ENCODE data around the gene MS4A5. TPM values are rescaled to one million over a fixed set of nuclear protein-coding genes. Genes with fewer than 3 reads are reported as not detected.
"Not testable (repeated sequence)": the region's sequence is repeated elsewhere in the genome, so short reads cannot be mapped to it uniquely, and the experiment has no call there.

MS4A5 gene
- total RNA-seq, 1 donor from 2014 or later, result not detected

DNA sequence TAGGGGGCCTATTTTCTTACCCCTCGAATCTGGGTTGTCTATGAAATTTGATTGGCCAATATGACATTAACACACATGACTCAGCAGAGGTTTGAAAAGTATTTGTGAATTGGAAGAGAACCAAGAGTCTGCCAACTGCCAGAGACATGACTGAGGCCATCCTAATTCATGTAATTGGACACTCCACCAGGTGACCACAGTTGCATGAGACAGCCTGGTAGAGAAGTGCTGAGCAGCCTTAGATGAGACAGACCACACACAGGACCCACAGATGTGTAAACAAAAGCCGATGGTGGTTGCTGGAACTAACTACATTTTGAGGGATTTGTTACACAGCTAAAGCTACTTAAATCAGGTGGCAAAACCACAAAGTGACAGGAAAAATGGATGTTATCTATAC, 855 bp upstream of the MS4A5 start:
- no peak overlapping the region for H3K27ac ChIP-seq
- H3K36me3 ChIP-seq, result no peaks in the 10 kb centered on the region
- intact Hi-C loops (cut with DNase I), result no loop called here
- H3K9me3 ChIP-seq, result no peaks in the 10 kb centered on the region
- ATAC-seq (no peak), DNase-seq (no peak)
- no peak overlapping the region for H3K4me3 ChIP-seq
- no peaks in the 10 kb centered on the region for H3K27me3 ChIP-seq (ENCODE audit: low read depth)
- TF ChIP-seq, protein P1, sequence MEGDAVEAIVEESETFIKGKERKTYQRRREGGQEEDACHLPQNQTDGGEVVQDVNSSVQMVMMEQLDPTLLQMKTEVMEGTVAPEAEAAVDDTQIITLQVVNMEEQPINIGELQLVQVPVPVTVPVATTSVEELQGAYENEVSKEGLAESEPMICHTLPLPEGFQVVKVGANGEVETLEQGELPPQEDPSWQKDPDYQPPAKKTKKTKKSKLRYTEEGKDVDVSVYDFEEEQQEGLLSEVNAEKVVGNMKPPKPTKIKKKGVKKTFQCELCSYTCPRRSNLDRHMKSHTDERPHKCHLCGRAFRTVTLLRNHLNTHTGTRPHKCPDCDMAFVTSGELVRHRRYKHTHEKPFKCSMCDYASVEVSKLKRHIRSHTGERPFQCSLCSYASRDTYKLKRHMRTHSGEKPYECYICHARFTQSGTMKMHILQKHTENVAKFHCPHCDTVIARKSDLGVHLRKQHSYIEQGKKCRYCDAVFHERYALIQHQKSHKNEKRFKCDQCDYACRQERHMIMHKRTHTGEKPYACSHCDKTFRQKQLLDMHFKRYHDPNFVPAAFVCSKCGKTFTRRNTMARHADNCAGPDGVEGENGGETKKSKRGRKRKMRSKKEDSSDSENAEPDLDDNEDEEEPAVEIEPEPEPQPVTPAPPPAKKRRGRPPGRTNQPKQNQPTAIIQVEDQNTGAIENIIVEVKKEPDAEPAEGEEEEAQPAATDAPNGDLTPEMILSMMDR (IDR thresholded peaks at IDR 0.05), result no peak
- H3K4me1 ChIP-seq, result no peaks in the 10 kb centered on the region

DNA sequence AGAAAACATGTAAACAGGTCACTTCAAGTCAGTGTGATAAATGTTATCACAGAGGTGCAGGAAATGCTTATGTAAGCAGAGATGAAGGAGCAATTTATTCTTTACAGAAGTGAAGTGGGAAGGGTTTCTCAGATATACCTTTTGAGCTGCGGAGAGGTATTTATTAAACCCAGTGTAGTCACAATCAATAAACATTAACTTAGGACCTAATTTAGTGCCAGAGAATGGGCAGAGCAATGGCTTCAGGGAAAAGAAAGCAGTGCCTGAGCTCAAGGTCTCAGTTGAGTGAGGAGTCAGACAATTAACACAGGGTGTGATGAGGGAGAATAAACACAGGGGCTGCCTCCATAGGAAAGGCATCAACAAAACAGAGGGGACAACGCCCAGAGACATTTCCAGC, 1.9 kb downstream of the MS4A5 start:
- Histone ChIP-seq H3K9me3 (no peaks in the 10 kb centered on the region), H3K27me3 (ENCODE audit: low read depth) (no peaks in the 10 kb centered on the region), H3K27ac (no peak overlapping the region), H3K4me3 (no peak overlapping the region), H3K36me3 (no peaks in the 10 kb centered on the region), H3K4me1 (no peaks in the 10 kb centered on the region)
- no peak for ATAC-seq
- no peak for DNase-seq
- intact Hi-C loops (cut with DNase I), result no loop called here
- TF ChIP-seq, protein P1 (IDR thresholded peaks at IDR 0.05), result no peak

DNA sequence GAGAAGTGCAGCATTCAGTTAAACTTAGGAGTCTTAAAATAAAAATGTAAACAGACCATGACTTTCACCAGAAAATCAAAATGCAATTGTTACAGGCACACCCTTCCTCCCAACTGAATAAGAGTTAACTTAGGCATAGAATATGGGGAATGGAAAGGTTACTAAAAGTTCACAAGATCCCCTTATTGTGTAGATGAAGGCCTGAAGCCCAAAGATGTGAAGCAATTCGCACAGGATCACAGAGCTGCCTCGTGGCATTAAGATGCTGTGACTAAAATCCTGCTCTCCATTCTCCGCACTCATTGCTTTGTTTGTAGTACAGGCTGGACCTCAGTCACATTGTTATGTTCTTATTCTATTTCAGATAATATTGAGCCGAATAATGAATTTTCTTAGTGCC, 4.0 kb downstream of the MS4A5 start:
- intact Hi-C loops (cut with DNase I), result no loop called here
- DNase-seq (no peak), ATAC-seq (no peak)
- Histone ChIP-seq H3K4me3 (no peak overlapping the region), H3K27ac (no peak overlapping the region), H3K27me3 (ENCODE audit: low read depth) (no peaks in the 10 kb centered on the region), H3K4me1 (no peaks in the 10 kb centered on the region), H3K36me3 (no peaks in the 10 kb centered on the region), H3K9me3 (no peaks in the 10 kb centered on the region)
- TF ChIP-seq, protein P1 (IDR thresholded peaks at IDR 0.05), result no peak

DNA sequence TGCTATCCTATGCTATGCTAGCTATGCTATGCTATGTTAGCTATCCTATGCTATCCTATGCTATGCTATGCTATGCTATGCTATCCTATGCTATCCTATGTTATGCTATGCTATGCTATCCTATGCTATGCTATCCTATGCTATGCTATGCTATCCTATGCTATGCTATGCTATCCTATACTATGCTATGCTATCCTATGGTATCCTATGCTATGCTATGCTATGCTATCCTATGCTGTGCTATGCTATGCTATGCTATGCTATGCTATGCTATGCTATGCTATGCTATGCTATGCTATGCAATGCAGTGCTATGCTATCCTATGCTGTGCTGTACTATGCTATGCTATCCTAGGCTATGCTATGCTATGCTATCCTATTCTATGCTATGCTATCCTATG, 17.7 kb downstream of the MS4A5 start:
- no peaks in the 10 kb centered on the region for H3K27me3 ChIP-seq (ENCODE audit: low read depth)
- DNase-seq, result no peak
- no peaks in the 10 kb centered on the region for H3K4me1 ChIP-seq
- H3K9me3 ChIP-seq, result no peaks in the 10 kb centered on the region
- no peak overlapping the region for H3K4me3 ChIP-seq
- no peak overlapping the region for H3K27ac ChIP-seq
- intact Hi-C loops (cut with DNase I), result no loop called here
- TF ChIP-seq, protein P1 (IDR thresholded peaks at IDR 0.05), result no peak
- ATAC-seq, result no peak
- H3K36me3 ChIP-seq, result no peaks in the 10 kb centered on the region

DNA sequence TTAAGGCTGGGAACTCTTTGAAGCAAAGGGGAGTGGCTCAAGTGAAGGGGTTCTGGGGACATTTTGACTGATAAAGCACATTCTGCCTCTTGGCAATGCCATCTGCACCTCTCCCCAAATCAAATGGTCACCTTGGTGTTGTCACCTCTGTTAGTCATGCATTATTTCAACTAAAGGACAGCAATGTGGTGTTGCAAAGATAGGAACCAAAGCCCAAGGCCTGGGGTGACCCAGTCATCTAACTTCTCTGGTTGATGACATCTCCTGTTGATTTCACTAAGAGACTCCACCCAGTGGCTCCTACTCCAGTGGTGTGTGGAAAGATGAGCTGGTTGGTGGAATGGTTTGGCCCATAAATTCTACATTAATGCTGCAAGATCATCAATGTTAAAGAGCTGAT, 18.5 kb downstream of the MS4A5 start:
- H3K4me1 ChIP-seq, result no peaks in the 10 kb centered on the region
- ATAC-seq, result no peak
- H3K4me3 ChIP-seq, result no peak overlapping the region
- TF ChIP-seq, protein P1 (IDR thresholded peaks at IDR 0.05), result no peak
- intact Hi-C loops (cut with DNase I), result no loop called here
- H3K9me3 ChIP-seq, result no peaks in the 10 kb centered on the region
- H3K36me3 ChIP-seq, result no peaks in the 10 kb centered on the region
- DNase-seq, result no peak
- H3K27me3 ChIP-seq (ENCODE audit: low read depth), result no peaks in the 10 kb centered on the region
- no peak overlapping the region for H3K27ac ChIP-seq

DNA sequence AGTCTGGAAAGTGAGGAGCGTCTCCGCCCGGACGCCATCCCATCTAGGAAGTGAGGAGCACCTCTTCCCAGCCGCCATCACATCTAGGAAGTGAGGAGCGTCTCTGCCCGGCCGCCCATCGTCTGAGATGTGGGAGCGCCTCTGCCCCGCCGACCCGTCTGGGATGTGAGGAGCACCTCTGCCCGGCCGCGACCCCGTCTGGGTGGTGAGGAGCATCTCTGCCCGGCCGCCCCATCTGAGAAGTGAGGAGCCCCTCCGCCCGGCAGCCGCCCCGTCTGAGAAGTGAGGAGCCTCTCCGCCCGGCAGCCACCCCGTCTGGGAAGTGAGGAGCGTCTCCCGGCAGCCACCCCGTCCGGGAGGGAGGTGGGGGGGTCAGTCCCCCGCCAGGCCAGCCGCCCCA, 21.8 kb downstream of the MS4A5 start:
- H3K4me1 ChIP-seq; DNase-seq; intact Hi-C loops (cut with DNase I); H3K9me3 ChIP-seq; H3K36me3 ChIP-seq; H3K27ac ChIP-seq; ATAC-seq; H3K4me3 ChIP-seq; H3K27me3 ChIP-seq (ENCODE audit: low read depth): not testable (repeated sequence)

Measured in lower lobe of right lung (tissue), 2 donors.